Thyroid gland (tissue), 4 donors: ENCODE results near the gene KCNH6. TPM values are rescaled to one million over a fixed set of nuclear protein-coding genes. Genes with fewer than 3 reads are reported as not detected.

ENCODE experiments used
- DNase-seq, 2 donors: peaks; one replicate each; pipeline ENCODE4 v3.0.0-alpha.2; 2019
- H3K27ac ChIP-seq, 3 donors: fragments of 200-600 bp; sonication (generic); 1 replicate in 2 of 3; 2 replicates in 1 of 3; pipeline ENCODE4 v1.5.1; 2016 to 2019; ENCODE audit warnings: mild to moderate bottlenecking in 1 of 3, moderate library complexity in 1 of 3
- H3K27me3 ChIP-seq: fragments of 200-600 bp; sonication (generic); one replicate; pipeline ENCODE4 v1.5.1; 2019
- H3K36me3 ChIP-seq, 2 donors: fragments of 200-600 bp; sonication (generic); one replicate each; pipeline ENCODE4 v1.5.1; 2016 to 2019
- H3K4me1 ChIP-seq, 2 donors: fragments of 200-600 bp; sonication (generic); one replicate each; pipeline ENCODE4 v1.5.1; 2017 to 2019
- H3K4me3 ChIP-seq, 3 donors: fragments of 200-600 bp; sonication (generic); replicated peaks in 1 of 3; 1 replicate in 2 of 3; 2 replicates in 1 of 3; pipeline ENCODE4 v1.5.1; 2016; ENCODE audit warnings: mild to moderate bottlenecking in 1 of 3
- H3K9me3 ChIP-seq: fragments of 200-600 bp; sonication (generic); one replicate; pipeline ENCODE4 v1.5.1; 2017
- CTCF ChIP-seq, 6 experiments: fragments of 200-600 bp in 3 of 6; fragments of 450-650 bp in 3 of 6; sonication (generic) in 3 of 6; IDR thresholded peaks; one replicate each; pipeline ENCODE4 v1.5.1; 2016 to 2019; ENCODE audit warnings: antibody characterized with exemption in 6 of 6, mild to moderate bottlenecking in 2 of 6, inconsistent platforms in 1 of 6, moderate library complexity in 1 of 6
- POLR2A ChIP-seq, 2 donors: fragments of 450-650 bp; IDR thresholded peaks; one replicate each; pipeline ENCODE4 v1.6.1; 2017; ENCODE audit warnings: antibody characterized with exemption in 2 of 2, mild to moderate bottlenecking in 2 of 2, moderate library complexity in 1 of 2
- WGBS, 2 donors: methylation state at CpG; one replicate each; pipeline ENCODE4 v1.1.5; 2017; 5-methylcytosine and 5-hydroxymethylcytosine counted together
- intact Hi-C: fragments of 100-400 bp; cut with DNase I; formaldehyde crosslinking; loops from one replicate; pipeline ENCODE4 v1.15.1; 2023
- total RNA-seq, 4 donors: library from RNA; depleted of rRNA; stranded (reverse); fragments of >200 nt; gene quantifications; one replicate each; pipeline ENCODE4 v1.2.3, GENCODE V29; 2016

The KCNH6 gene
- total RNA-seq, 4 donors from 2014 or later: 0.67 TPM; not detected in 3

GRCh38 chr17:63496663-63497400 is 26.3 kb upstream of the KCNH6 start:
- intact Hi-C loops: no loop called here
- Histone ChIP-seq H3K4me3 (no peak overlapping the region), H3K27ac (no peak overlapping the region), H3K4me1 (no peaks in the 10 kb centered on the region), H3K36me3 (no peaks in the 10 kb centered on the region), H3K9me3 (no peaks in the 10 kb centered on the region), H3K27me3 (no peaks in the 10 kb centered on the region)
- TF ChIP-seq CTCF (IDR thresholded peaks at IDR 0.05) (no peak), POLR2A (IDR thresholded peaks at IDR 0.05) (no peak)
- WGBS, 2 donors: 85 to 89% methylated on average over 18 to 20 of the region's 36 CpGs
- no peak for DNase-seq

DNA sequence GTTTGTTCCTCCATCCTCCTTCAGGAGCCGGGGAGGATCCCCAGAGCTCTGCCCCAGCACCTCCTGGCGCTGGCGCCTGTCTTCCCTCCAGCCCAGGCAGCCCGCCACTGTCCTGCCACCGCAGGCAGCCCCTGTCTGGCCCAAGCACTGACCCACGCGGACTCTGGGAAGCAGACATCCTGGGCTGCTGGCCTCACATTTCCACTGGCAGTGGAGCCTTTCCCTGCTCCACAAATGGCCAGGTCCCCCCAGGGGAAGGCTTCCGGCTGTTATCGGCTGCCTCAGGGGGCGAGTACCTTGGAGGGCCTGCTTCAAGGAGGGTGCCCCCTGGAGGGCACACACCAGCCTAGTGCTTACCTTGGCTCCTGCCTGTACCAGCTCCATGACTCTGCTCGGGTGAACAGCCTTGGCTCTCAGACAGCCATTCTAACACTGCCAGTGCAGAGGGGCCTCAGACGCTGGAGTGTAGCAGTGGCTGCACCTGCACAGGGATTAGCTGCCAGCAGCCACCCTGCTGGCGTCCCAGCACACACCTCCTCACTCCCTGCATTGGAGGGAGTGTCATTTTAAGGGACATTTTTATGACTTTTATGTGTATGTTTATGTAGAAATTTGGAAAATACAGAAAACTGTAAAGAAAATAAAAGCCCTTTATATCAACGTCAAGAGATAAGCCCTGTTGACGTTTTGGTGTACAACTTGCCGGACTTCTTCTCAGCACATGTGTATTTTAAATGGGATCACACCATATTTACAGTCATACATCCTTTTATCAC is 25.3 kb upstream of the KCNH6 start:
- H3K9me3 ChIP-seq: no peaks in the 10 kb centered on the region
- no peaks in the 10 kb centered on the region for H3K27me3 ChIP-seq
- peak; percentile 23 to 47 for DNase-seq
- no peaks in the 10 kb centered on the region for H3K36me3 ChIP-seq
- 53 to 62% methylated on average over 13 to 16 of the region's 16 CpGs for WGBS, 2 donors
- no peaks in the 10 kb centered on the region for H3K4me1 ChIP-seq
- no peak overlapping the region for H3K27ac ChIP-seq
- intact Hi-C loops: no loop called here
- H3K4me3 ChIP-seq: no peak overlapping the region
- no peak for TF ChIP-seq POLR2A (IDR thresholded peaks at IDR 0.05)
- peak in 1 of 6 experiments; percentile 17 for TF ChIP-seq CTCF (IDR thresholded peaks at IDR 0.05)

DNA sequence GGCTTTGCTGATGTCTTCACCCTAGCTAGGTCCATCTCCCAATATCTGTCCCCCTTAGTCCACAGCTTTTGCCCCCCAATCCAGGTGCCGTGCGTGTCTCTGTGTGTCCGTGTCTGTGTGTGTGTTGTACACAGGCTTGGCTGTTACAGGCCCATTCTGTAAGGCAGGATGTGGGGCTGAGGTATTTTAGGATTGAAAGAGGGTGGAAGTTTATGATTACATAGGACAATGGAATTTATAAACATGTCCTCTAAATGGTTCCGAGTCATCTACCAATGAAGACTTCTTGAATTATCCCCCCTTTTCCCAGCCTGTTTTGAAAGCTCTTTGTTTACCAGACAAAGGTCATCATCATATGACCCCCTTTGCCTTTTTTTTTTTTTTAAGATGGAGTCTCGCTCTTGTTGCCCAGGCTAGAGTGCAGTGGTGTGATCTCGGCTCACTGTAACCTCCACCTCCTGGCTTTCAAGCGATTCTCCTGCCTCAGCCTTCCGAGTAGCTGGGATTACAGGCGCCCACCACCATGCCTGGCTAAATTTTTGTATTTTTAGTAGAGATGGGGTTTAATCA is 24.4 kb upstream of the KCNH6 start:
- Histone ChIP-seq H3K9me3 (no peaks in the 10 kb centered on the region), H3K4me3 (no peak overlapping the region)
- WGBS, 2 donors: 83 to 87% methylated on average over 9 of the region's 9 CpGs

DNA sequence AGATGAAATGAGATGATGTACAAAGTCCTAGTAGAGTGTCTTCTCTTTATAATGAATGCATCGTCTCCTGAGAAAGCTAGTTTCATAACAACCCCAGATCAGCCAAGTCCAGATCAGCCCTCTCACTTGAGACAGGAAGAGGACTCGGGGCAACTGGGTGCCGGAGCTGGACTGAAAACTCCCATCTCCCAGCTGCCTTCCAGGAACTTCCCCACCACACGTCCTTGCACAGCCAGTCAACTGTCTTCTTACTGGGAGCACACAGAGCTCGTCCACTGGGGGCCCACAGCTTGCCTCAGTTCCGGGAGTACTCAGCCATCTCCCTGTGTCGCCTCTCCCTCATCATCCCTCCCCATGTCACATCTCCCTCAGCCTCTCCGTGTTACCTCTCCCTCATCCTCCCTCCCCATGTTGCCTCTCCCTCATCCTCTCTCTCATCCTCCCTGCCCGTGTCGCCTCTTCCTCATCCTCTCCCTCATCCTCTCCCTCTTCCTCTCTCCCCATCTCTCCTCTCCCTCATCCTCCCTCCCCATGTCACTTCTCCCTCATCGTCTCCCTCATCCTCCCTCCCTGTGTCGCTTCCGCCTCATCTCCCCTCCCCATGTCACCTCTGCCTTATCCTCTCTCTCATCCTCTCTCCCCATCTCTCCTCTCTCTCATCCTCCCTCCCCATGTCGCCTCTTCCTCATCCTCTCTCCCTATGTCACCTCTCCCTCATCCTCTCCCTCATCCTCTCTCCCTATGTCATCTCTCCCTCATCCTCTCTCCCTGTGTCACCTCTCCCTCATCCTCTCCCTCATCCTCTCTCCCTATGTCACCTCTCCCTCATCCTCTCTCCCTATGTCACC is 22.4 kb upstream of the KCNH6 start:
- DNase-seq: no peak
- Histone ChIP-seq H3K4me1 (peaks cover 0 to 3% of the 10 kb centered on the region in 2 donors), H3K27ac (no peak overlapping the region), H3K36me3 (no peaks in the 10 kb centered on the region), H3K27me3 (no peaks in the 10 kb centered on the region), H3K9me3 (no peaks in the 10 kb centered on the region), H3K4me3 (no peak overlapping the region)
- intact Hi-C loops: no loop called here
- WGBS, 2 donors: 51 to 57% methylated on average over 14 of the region's 14 CpGs
- TF ChIP-seq CTCF (IDR thresholded peaks at IDR 0.05) (no peak), POLR2A (IDR thresholded peaks at IDR 0.05) (no peak)

More for the DNA sequence above, 24.4 kb upstream of the KCNH6 start:
- Histone ChIP-seq H3K36me3 (no peaks in the 10 kb centered on the region), H3K27ac (no peak overlapping the region), H3K27me3 (no peaks in the 10 kb centered on the region), H3K4me1 (peaks cover 0 to 3% of the 10 kb centered on the region in 2 donors)
- intact Hi-C loops: no loop called here
- TF ChIP-seq POLR2A (IDR thresholded peaks at IDR 0.05): no peak
- TF ChIP-seq CTCF (IDR thresholded peaks at IDR 0.05): no peak
- no peak for DNase-seq
